GM12875 (cell line): ENCODE data around the gene DLK2.
A peak's percentile ranks its signal among the peaks of the same experiment; 100 is the strongest.

ENCODE experiments used
- H3K4me3 ChIP-seq: one replicate; pipeline ENCODE4 v1.5.1; 2011; ENCODE audit warnings: low read depth, low read length, control low read depth
- CTCF ChIP-seq: IDR thresholded peaks from 2 replicates; pipeline ENCODE4 v1.5.1; 2011; ENCODE audit warnings: low read depth, mild to moderate bottlenecking, control low read depth, inconsistent platforms, low read length, moderate library complexity, borderline replicate concordance; ENCODE audit not compliant: insufficient read depth

Gene DLK2

GRCh38 chr6:43497129-43497396 lies 41.7 kb upstream of the DLK2 start:
- TF ChIP-seq CTCF, result no peak

GRCh38 chr6:43496370-43497128 lies 41.2 kb upstream of the DLK2 start:
- H3K4me3 ChIP-seq, result no peak overlapping the region
- TF ChIP-seq CTCF, result peak; percentile 48

More at GRCh38 chr6:43497129-43497396, 41.7 kb upstream of the DLK2 start:
- no peak overlapping the region for H3K4me3 ChIP-seq

GRCh38 chr6:43495409-43495941 lies 40.1 kb upstream of the DLK2 start:
- H3K4me3 ChIP-seq, result no peak overlapping the region
- TF ChIP-seq CTCF, result 0 out of 2 replicates have a peak, but pooled peaks have one; percentile 7

DNA sequence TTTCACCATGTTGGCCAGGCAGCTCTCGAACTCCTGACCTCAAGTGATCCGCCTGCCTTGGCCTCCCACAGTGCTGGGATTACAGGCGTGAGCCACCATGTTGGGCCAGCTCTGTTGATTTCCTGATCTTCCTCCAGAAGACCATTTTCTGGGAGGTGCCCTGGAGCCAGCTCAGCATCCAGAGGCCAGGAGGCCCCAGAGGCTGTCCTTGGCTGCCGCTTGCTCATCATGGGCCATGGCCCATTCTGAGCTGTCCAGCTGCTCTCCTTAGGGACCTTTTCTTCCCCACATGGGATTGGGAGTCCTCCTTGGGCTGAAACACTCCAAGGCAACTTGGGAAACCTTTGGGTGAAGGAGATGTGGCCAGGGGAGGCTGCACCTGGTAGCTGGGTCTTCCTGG lies 39.4 kb upstream of the DLK2 start:
- TF ChIP-seq CTCF, result no peak
- H3K4me3 ChIP-seq, result no peak overlapping the region

GRCh38 chr6:43494321-43494720 lies 39.0 kb upstream of the DLK2 start:
- no peak for TF ChIP-seq CTCF

GRCh38 chr6:43493833-43494232 lies 38.5 kb upstream of the DLK2 start:
- no peak for TF ChIP-seq CTCF
- H3K4me3 ChIP-seq, result no peak overlapping the region

More at GRCh38 chr6:43494321-43494720, 39.0 kb upstream of the DLK2 start:
- no peak overlapping the region for H3K4me3 ChIP-seq

- H3K4me3 ChIP-seq, result no peak overlapping the region
- TF ChIP-seq CTCF, result no peak
Measured at GRCh38 chr6:43493230-43493629, 37.9 kb upstream of the DLK2 start.
